GM21723 (cell line): Measurements from ENCODE around the gene GDF9.
A peak's percentile ranks its signal among the peaks of the same experiment; 100 is the strongest.

Experiments
- ATAC-seq: cut with Tn5 transposase; IDR thresholded peaks from one replicate; pipeline ENCODE4 v1.9.1; 2021; ENCODE audit warnings: mild to moderate bottlenecking, moderate library complexity; ENCODE audit not compliant: unreplicated experiment

The GDF9 gene

GRCh38 chr5:132839426-132840301, 26.6 kb downstream of the GDF9 start:
- ATAC-seq: no peak

GRCh38 chr5:132838516-132839282, 27.6 kb downstream of the GDF9 start:
- ATAC-seq: no peak

- no peak for ATAC-seq
Measured at GRCh38 chr5:132837868-132838267, 28.4 kb downstream of the GDF9 start.

GRCh38 chr5:132836852-132837251, 29.4 kb downstream of the GDF9 start:
- ATAC-seq: no peak

GRCh38 chr5:132834057-132834456, 32.2 kb downstream of the GDF9 start:
- no peak for ATAC-seq

GRCh38 chr5:132832612-132833011, 33.7 kb downstream of the GDF9 start:
- ATAC-seq: no peak

- no peak for ATAC-seq
Measured at GRCh38 chr5:132831095-132831860, 35.0 kb downstream of the GDF9 start.

- ATAC-seq: peak; percentile 68
Measured at GRCh38 chr5:132830436-132831094, 35.7 kb downstream of the GDF9 start, which contains the start of gene SHROOM1. SHROOM1 (minus strand) TSS chr5:132830647; CDS start chr5:132826140, 4,507 bp downstream.

GRCh38 chr5:132829742-132830435, 36.4 kb downstream of the GDF9 start:
- peak; percentile 86 for ATAC-seq

GRCh38 chr5:132828846-132829494, 37.3 kb downstream of the GDF9 start:
- no peak for ATAC-seq

- ATAC-seq: no peak
Measured at GRCh38 chr5:132827943-132828673, 38.2 kb downstream of the GDF9 start.

- ATAC-seq: no peak
Measured at GRCh38 chr5:132826424-132827082, 39.7 kb downstream of the GDF9 start.

GRCh38 chr5:132825834-132826391, 40.4 kb downstream of the GDF9 start:
- ATAC-seq: no peak

- ATAC-seq: no peak
Measured at GRCh38 chr5:132825033-132825833, 41.0 kb downstream of the GDF9 start.

- ATAC-seq: no peak
Measured at GRCh38 chr5:132824426-132824825, 41.8 kb downstream of the GDF9 start.

GRCh38 chr5:132823481-132824050, 42.7 kb downstream of the GDF9 start:
- ATAC-seq: no peak
